RCC 7860 (cell line): Measurements from ENCODE around the gene TMC6.
"Not testable (repeated sequence)": the region's sequence is repeated elsewhere in the genome, so short reads cannot be mapped to it uniquely, and the experiment has no call there.

Experiments
- DNase-seq: peaks from one replicate; pipeline ENCODE4 v3.0.0-alpha.2; 2015; ENCODE audit warnings: low spot score
- FAIRE-seq: peaks from 2 replicates; lab custom pipeline; 2012; peaks lifted over from hg19 to GRCh38; lab: Jason Lieb, UNC

TMC6 gene

GRCh38 chr17:78125138-78125913 is 3.2 kb downstream of the TMC6 start:
- no peak for FAIRE-seq

GRCh38 chr17:78124836-78125137 is 3.8 kb downstream of the TMC6 start:
- no peak for FAIRE-seq
- DNase-seq, result no peak

More at GRCh38 chr17:78125138-78125913, 3.2 kb downstream of the TMC6 start:
- DNase-seq, result no peak

GRCh38 chr17:78124081-78124835 is 4.3 kb downstream of the TMC6 start:
- no peak for FAIRE-seq
- no peak for DNase-seq

- FAIRE-seq, result no peak
- DNase-seq, result no peak
Observed at GRCh38 chr17:78123258-78123929, 5.2 kb downstream of the TMC6 start.

GRCh38 chr17:78122931-78123249 is 5.7 kb downstream of the TMC6 start:
- DNase-seq (no peak), FAIRE-seq (no peak)

- FAIRE-seq (no peak), DNase-seq (no peak)
Observed at GRCh38 chr17:78122216-78122930, 6.2 kb downstream of the TMC6 start.

GRCh38 chr17:78121801-78122215 is 6.7 kb downstream of the TMC6 start:
- FAIRE-seq (no peak), DNase-seq (no peak)

- DNase-seq (no peak), FAIRE-seq (no peak)
Observed at GRCh38 chr17:78120971-78121800, 7.4 kb downstream of the TMC6 start.

- no peak for FAIRE-seq
Observed at GRCh38 chr17:78120537-78120936, 8.0 kb downstream of the TMC6 start.

GRCh38 chr17:78118801-78119241 is 9.7 kb downstream of the TMC6 start:
- FAIRE-seq (no peak), DNase-seq (no peak)

More at GRCh38 chr17:78120537-78120936, 8.0 kb downstream of the TMC6 start:
- DNase-seq, result no peak

GRCh38 chr17:78117027-78117981 is 11.3 kb downstream of the TMC6 start:
- FAIRE-seq, result no peak

GRCh38 chr17:78116411-78116810 is 12.1 kb downstream of the TMC6 start:
- FAIRE-seq, result no peak

More at GRCh38 chr17:78117027-78117981, 11.3 kb downstream of the TMC6 start:
- no peak for DNase-seq

GRCh38 chr17:78115803-78116202 is 12.8 kb downstream of the TMC6 start:
- DNase-seq, FAIRE-seq: not testable (repeated sequence)

More at GRCh38 chr17:78116411-78116810, 12.1 kb downstream of the TMC6 start:
- DNase-seq, result no peak

GRCh38 chr17:78114831-78115723 is 13.5 kb downstream of the TMC6 start:
- FAIRE-seq, result no peak
- no peak for DNase-seq

- FAIRE-seq, result no peak
Observed at GRCh38 chr17:78113804-78114785, 14.5 kb downstream of the TMC6 start.

GRCh38 chr17:78112518-78113471 is 15.8 kb downstream of the TMC6 start:
- no peak for FAIRE-seq
- DNase-seq, result peak; percentile 34

More at GRCh38 chr17:78113804-78114785, 14.5 kb downstream of the TMC6 start:
- DNase-seq, result peak; percentile 16
